NCI-H748 treated with DMSO at 0.1 percent for 48 hours (cell line): ENCODE results near the gene SPDEF.

Experiments used
- DNase-seq: peaks from one replicate; lab custom pipeline; 2025; lab: John Stamatoyannopoulos, UW

Gene SPDEF

GRCh38 chr6:34544776-34545471 lies 11.2 kb downstream of the SPDEF start:
- no peak for DNase-seq

DNA sequence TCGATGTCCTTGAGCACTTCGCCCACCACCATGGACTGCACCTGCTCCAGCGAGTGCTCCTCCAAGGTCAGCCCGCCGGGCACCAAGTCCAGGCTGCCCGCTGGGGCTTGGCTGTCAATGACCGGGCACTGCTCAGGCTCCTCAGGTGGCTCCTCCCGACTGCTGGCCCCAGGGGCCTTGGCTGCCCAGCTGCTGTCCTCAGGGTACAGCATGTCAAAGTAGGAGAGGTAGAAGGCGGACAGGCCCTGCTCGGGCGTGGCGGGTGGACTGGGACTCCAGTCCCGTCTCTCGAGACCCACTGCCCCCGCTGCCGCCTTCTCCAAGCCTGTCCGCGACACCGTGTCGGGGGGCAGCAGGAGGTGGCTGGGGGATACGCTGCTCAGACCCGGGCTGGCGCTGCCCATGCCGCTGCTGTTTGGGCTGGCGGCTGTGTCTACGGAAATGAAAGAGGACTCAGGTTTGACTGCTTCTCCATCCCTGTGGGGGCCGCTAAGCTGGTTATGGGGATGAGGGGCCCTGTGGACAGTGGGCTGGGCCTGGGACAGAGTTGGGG lies 12.0 kb downstream of the SPDEF start:
- DNase-seq: no peak

DNA sequence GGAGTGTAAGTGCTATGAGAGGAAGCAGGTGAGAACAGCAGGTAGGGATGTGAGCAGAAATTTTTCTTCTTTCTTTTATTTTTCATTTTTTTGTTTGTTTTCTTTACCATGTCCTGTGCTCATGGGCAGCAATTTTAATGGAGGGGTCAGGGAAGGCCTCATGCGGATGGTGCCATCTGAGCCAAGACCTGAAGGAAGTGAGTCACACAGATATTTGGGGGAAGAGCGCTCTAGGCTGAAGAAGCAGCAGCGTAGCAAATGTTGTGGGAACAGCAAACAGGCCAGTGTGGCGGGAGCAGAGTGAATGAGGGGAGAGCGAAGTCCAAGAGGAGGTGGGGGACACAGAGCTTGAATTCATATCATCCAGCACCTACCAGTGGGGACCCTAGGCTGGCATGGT lies 12.7 kb downstream of the SPDEF start:
- DNase-seq: no peak

GRCh38 chr6:34540841-34541240 lies 15.3 kb downstream of the SPDEF start:
- no peak for DNase-seq

DNA sequence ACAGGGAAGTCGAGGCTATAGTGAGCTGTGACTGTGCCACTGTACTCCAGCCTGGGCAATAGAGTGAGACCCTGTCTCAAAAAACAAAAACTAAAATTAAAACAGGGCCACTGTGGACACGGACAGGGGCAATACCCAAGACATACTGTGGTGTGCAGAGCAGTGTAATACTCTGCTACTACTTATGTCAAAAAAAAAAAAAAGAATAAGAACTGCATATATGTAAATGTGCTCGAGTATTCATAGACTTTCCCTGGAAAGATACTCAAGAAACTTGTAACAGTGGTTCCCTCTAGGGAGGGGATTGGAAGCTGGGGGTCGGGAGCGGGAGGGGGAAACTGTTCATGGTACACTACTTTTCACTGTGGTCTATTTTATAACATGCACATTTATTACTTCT lies 15.9 kb downstream of the SPDEF start:
- DNase-seq: no peak

GRCh38 chr6:34539181-34539580 lies 16.9 kb downstream of the SPDEF start:
- DNase-seq: no peak

- no peak for DNase-seq
Measured at GRCh38 chr6:34538581-34538980, 17.5 kb downstream of the SPDEF start.

DNA sequence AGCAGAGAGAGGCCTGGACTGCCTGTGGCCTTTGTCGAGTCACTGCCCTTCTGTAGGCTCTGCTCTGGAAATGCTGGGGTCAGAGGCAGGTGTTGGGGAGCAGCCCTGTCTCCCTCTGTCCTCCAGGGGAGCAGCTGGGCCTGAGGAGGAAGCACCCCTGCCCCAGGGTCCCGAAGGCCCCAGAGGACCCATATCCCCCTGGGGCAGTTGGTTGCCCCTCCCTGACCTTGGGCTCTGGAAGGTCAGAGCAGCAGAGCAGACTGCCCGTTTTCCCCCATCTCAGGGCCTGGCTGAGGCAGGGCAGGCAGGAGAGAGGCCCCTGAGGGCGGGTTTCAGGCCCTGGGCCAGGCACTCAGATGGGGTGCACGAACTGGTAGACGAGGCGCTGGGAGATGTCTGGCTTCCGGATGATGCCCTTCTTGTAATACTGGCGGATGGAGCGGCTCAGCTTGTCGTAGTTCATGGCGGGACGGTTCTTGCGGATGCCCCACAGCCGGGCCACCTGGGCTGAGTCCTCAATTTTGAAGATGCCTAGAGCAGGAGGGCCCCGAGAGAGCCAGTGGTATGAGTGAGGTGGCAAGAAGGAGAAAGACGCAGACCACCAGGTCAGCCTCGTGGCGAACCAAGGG lies 18.1 kb downstream of the SPDEF start:
- DNase-seq: no peak

DNA sequence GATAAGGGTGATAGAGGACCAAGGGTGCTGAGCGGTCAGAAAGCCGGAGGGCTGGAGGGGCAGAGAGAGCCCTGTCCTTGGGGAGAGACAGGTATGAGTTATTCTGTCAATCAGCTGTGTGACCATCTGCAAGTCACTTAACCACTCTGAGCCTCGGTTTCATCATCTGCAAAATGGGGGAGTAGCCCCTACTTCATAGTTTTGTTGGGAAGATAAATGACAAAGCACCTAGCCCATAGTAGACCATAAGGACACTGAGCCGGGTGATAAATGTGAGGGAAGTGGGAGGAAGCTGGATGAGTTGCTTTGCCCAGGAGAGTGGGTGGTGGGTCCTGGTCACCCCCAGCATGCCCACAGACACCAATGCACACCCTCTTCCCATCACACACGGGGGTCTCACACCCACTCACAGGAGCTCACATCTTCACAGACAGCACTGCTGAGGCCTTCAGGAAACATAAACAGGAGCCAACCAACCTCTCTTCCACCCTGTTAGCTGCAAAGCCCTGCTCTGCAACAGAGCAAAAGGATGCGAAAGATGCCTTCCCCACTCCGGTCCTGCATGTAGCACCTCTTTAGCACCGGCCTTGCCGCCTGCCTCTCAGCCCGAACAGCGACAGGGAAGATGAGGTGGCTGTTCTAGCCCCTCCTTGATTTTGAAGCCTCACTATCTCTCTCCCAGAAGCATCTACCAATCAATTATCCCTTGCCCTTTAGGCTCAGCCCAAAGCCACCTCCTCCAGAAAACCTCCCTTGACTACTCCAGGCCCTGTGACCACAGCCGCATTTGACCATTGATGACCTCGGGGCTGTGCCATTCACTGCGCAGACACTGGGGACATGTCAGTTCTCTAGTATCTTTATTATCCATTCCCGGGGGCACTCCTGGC lies 18.9 kb downstream of the SPDEF start:
- DNase-seq: no peak

GRCh38 chr6:34536251-34536958 lies 19.7 kb downstream of the SPDEF start:
- DNase-seq: no peak

- no peak for DNase-seq
Measured at GRCh38 chr6:34535646-34536045, 20.5 kb downstream of the SPDEF start.

DNA sequence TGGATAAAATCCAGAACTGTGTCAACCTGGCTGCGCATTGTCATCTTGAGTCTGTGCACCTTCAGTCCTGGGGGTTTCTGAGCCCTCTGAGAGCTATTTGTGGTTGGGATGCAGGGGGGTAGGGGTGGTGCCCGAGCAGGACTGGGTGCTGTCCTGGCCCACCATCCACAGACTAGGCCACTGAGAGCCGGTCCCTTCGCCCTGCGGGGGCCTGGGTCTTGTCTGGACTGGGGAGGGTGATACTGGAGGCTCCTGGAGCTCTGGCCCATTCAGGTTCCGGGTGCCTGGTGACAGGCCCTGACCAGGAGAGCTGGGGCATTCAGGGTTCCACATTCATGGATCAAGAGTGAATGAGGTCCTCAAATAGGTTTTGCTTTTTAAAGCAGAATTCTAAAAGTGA lies 20.9 kb downstream of the SPDEF start:
- DNase-seq: no peak

DNA sequence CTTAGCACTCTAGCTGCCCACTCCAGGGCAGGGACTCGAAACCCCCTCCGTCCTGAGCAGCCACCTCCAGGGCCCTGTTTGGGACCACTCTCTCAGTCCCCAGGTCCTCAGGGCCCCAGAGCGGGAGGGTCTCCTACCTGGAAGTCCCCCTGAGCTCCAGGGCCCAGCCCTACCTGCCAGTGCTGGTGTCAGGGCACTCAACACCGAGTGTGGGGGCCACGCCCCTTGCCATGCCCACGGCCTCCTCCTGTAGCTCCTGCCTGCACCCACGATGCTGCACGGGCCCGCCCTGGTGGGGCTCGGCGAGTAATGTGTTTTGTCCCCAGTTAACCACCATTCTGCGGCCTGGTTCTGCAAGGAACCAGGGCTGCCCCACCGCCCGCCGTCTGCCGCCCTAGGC lies 21.5 kb downstream of the SPDEF start:
- DNase-seq: no peak

GRCh38 chr6:34534146-34534545 lies 22.0 kb downstream of the SPDEF start:
- no peak for DNase-seq

GRCh38 chr6:34532230-34532629 lies 23.9 kb downstream of the SPDEF start:
- no peak for DNase-seq

- no peak for DNase-seq
Measured at GRCh38 chr6:34531580-34532201, 24.4 kb downstream of the SPDEF start.

- DNase-seq: no peak
Measured at GRCh38 chr6:34530753-34531365, 25.3 kb downstream of the SPDEF start.

- no peak for DNase-seq
Measured at GRCh38 chr6:34529665-34530327, 26.3 kb downstream of the SPDEF start.

- DNase-seq: no peak
Measured at GRCh38 chr6:34528996-34529664, 27.0 kb downstream of the SPDEF start.
